ENCODE measurements around the gene UBE3B. TPM values are rescaled to one million over a fixed set of nuclear protein-coding genes. Genes with fewer than 3 reads are reported as not detected.

Gene UBE3B
- total RNA-seq, 1 experiment from 2014 or later = 25.7 TPM

DNA sequence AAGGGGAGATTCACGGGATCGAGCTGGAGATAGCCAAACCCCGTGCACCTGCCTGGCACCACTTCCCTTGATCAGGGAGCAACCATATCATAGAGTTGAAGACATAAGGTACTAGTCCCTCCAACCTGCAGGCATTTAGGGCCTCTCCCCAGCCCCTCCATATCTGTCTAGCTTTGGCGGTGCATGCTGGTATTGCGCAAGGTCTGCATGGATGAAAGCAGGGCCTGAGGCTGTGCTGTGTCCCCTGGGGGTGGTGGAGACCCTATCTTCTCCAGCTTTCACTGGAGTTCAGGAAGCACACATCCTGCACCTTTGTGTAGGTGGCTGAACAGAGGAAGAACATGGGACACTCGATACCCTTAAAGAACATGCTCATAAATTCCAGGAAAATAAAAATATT is 47.2 kb upstream of the UBE3B start:
- H3F3A ChIP-seq (ENCODE audit: low read length, unreplicated experiment) = no peaks in the 10 kb centered on the region
- H3K4me1 ChIP-seq (ENCODE audit: insufficient read depth, low read length) = peaks cover 4% of the 10 kb centered on the region
- no peaks in the 10 kb centered on the region for H3K9me3 ChIP-seq (ENCODE audit: low read length)
- no peaks in the 10 kb centered on the region for H3K79me2 ChIP-seq (ENCODE audit: low read length)
- no peaks in the 10 kb centered on the region for H3K27me3 ChIP-seq (ENCODE audit: low read length)
- H3K9me2 ChIP-seq (replicated peaks; ENCODE audit: low read length) = no peaks in the 10 kb centered on the region
- ChIA-PET POLR2A (ENCODE audit: unreplicated experiment) (no interaction called here), CTCF (interaction anchor here (0.6 kb wide), 1 partner anchor 16 kb away, joined by 4 read pairs; no protein-coding TSS in a partner anchor)
- H3K4me3 ChIP-seq (ENCODE audit: low read length) = no peak overlapping the region
- no peak overlapping the region for H3K4me2 ChIP-seq (ENCODE audit: low read length)
- no peak overlapping the region for H2AFZ ChIP-seq (ENCODE audit: low read length)
- no peaks in the 10 kb centered on the region for H4K20me1 ChIP-seq (ENCODE audit: low read length)
- no peaks in the 10 kb centered on the region for H3K36me3 ChIP-seq (ENCODE audit: low read depth, low read length)
- ATAC-seq (no peak), DNase-seq (no peak)
- no peak for TF ChIP-seq EZH2 (IDR thresholded peaks at IDR 0.05; ENCODE audit: low read length, unreplicated experiment)
- no peak for TF ChIP-seq EZH2phosphoT487 (IDR thresholded peaks at IDR 0.05; ENCODE audit: borderline replicate concordance, low read length)
- TF ChIP-seq, protein P1, sequence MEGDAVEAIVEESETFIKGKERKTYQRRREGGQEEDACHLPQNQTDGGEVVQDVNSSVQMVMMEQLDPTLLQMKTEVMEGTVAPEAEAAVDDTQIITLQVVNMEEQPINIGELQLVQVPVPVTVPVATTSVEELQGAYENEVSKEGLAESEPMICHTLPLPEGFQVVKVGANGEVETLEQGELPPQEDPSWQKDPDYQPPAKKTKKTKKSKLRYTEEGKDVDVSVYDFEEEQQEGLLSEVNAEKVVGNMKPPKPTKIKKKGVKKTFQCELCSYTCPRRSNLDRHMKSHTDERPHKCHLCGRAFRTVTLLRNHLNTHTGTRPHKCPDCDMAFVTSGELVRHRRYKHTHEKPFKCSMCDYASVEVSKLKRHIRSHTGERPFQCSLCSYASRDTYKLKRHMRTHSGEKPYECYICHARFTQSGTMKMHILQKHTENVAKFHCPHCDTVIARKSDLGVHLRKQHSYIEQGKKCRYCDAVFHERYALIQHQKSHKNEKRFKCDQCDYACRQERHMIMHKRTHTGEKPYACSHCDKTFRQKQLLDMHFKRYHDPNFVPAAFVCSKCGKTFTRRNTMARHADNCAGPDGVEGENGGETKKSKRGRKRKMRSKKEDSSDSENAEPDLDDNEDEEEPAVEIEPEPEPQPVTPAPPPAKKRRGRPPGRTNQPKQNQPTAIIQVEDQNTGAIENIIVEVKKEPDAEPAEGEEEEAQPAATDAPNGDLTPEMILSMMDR (conservative IDR thresholded peaks at IDR 0.05; ENCODE audit: low read depth, low read length) = no peak
- intact Hi-C loops (cut with micrococcal nuclease) = loop anchor here (5.0 kb wide), 1 partner anchor 62 kb away; no protein-coding TSS in a partner anchor
- H3K9ac ChIP-seq (ENCODE audit: low read length) = no peak overlapping the region
- no TSS peak for BruUV-seq (replicated peaks)
- H3K27ac ChIP-seq (ENCODE audit: low read length) = no peak overlapping the region

DNA sequence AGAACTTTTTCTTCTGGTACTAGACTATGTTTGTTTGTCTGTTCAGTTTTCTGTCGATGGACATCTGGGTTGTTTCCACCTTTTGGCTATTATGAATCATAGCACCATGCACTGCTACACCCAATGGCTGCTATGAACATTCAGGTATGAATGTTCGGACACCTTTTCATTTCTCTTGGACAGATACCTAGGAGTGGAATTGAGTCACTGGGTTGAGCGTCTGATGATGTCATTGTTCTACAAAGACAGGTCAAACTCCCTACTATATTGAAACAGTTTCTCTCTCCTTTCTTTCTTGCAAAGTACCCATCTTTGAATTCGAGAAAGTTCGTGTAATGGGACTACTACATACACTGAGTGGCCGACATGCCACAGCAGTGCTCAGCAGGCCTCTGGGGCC is 45.0 kb upstream of the UBE3B start:
- no TSS peak for BruUV-seq (replicated peaks)
- POLR2A ChIA-PET (ENCODE audit: unreplicated experiment) = no interaction called here
- H3K27ac ChIP-seq (ENCODE audit: low read length) = no peak overlapping the region
- H3K79me2 ChIP-seq (ENCODE audit: low read length) = no peaks in the 10 kb centered on the region
- H3K36me3 ChIP-seq (ENCODE audit: low read depth, low read length) = no peaks in the 10 kb centered on the region
- H2AFZ ChIP-seq (ENCODE audit: low read length) = peak overlapping the region; percentile 72
- CTCF ChIA-PET = interaction anchor here (0.5 to 1.5 kb wide), 7 partner anchors 10 to 341 kb away, joined by 3 to 16 read pairs (median 4); partner anchors contain the start of gene MVK
- H3F3A ChIP-seq (ENCODE audit: low read length, unreplicated experiment) = no peaks in the 10 kb centered on the region
- peaks cover 4% of the 10 kb centered on the region for H3K4me1 ChIP-seq (ENCODE audit: insufficient read depth, low read length)
- intact Hi-C loops (cut with micrococcal nuclease) = loop anchor here (1.0 to 5.0 kb wide), 3 partner anchors 31 to 60 kb away; no protein-coding TSS in a partner anchor
- H3K4me3 ChIP-seq (ENCODE audit: low read length) = no peak overlapping the region
- peak; percentile 27 for ATAC-seq
- H3K9ac ChIP-seq (ENCODE audit: low read length) = no peak overlapping the region
- no peaks in the 10 kb centered on the region for H4K20me1 ChIP-seq (ENCODE audit: low read length)
- TF ChIP-seq EZH2phosphoT487 (IDR thresholded peaks at IDR 0.05; ENCODE audit: borderline replicate concordance, low read length) (no peak), EZH2 (IDR thresholded peaks at IDR 0.05; ENCODE audit: low read length, unreplicated experiment) (no peak)
- TF ChIP-seq, protein P1 (conservative IDR thresholded peaks at IDR 0.05; ENCODE audit: low read depth, low read length) = no peak
- no peaks in the 10 kb centered on the region for H3K9me3 ChIP-seq (ENCODE audit: low read length)
- H3K4me2 ChIP-seq (ENCODE audit: low read length) = peak overlapping the region; percentile 29
- DNase-seq = peak; percentile 23
- no peaks in the 10 kb centered on the region for H3K27me3 ChIP-seq (ENCODE audit: low read length)
- no peaks in the 10 kb centered on the region for H3K9me2 ChIP-seq (replicated peaks; ENCODE audit: low read length)

- Histone ChIP-seq H4K20me1 (ENCODE audit: low read length) (no peaks in the 10 kb centered on the region), H3K79me2 (ENCODE audit: low read length) (no peaks in the 10 kb centered on the region), H3K4me2 (ENCODE audit: low read length) (peak overlapping the region; percentile 29), H3K9me2 (replicated peaks; ENCODE audit: low read length) (no peaks in the 10 kb centered on the region), H3F3A (ENCODE audit: low read length, unreplicated experiment) (no peaks in the 10 kb centered on the region), H3K36me3 (ENCODE audit: low read depth, low read length) (no peaks in the 10 kb centered on the region), H3K4me1 (ENCODE audit: insufficient read depth, low read length) (peaks cover 4% of the 10 kb centered on the region), H3K9me3 (ENCODE audit: low read length) (no peaks in the 10 kb centered on the region), H3K9ac (ENCODE audit: low read length) (no peak overlapping the region), H3K4me3 (ENCODE audit: low read length) (no peak overlapping the region), H3K27ac (ENCODE audit: low read length) (no peak overlapping the region), H3K27me3 (ENCODE audit: low read length) (no peaks in the 10 kb centered on the region), H2AFZ (ENCODE audit: low read length) (peak overlapping the region; percentile 72)
- ChIA-PET CTCF (interaction anchor here (0.5 to 1.5 kb wide), 11 partner anchors 10 to 340 kb away, joined by 3 to 16 read pairs (median 3); partner anchors contain the start of gene MVK), POLR2A (ENCODE audit: unreplicated experiment) (no interaction called here)
- intact Hi-C loops (cut with micrococcal nuclease) = loop anchor here (1.0 to 5.0 kb wide), 3 partner anchors 30 to 59 kb away; no protein-coding TSS in a partner anchor
- no TSS peak for BruUV-seq (replicated peaks)
- ATAC-seq (peak; percentile 91), DNase-seq (peak; percentile 91)
- TF ChIP-seq, protein P1 (conservative IDR thresholded peaks at IDR 0.05; ENCODE audit: low read depth, low read length) = peak; percentile 98
- TF ChIP-seq EZH2 (IDR thresholded peaks at IDR 0.05; ENCODE audit: low read length, unreplicated experiment) = no peak
These were observed 44.6 kb upstream of the UBE3B start for GRCh38 chr12:109432842-109433304.

All from PC-3 (cell line).